Left ventricle myocardium inferior (tissue), 1 donor: ENCODE data around the gene VSIG10L. TPM values are rescaled to one million over a fixed set of nuclear protein-coding genes. Genes with fewer than 3 reads are reported as not detected.

Experiments
- DNase-seq: peaks from one replicate; pipeline ENCODE4 v3.0.0-alpha.2; 2020
- H3K27ac ChIP-seq: fragments of 200-600 bp; replicated peaks from 2 replicates; pipeline ENCODE4 v1.8.0; 2021
- H3K27me3 ChIP-seq: fragments of 200-600 bp; 2 replicates; pipeline ENCODE4 v1.8.0; 2021; ENCODE audit warnings: low read depth
- H3K36me3 ChIP-seq: fragments of 200-600 bp; 2 replicates; pipeline ENCODE4 v1.8.0; 2021
- H3K4me1 ChIP-seq: fragments of 200-600 bp; 2 replicates; pipeline ENCODE4 v1.8.0; 2021
- H3K4me3 ChIP-seq: fragments of 200-600 bp; 2 replicates; pipeline ENCODE4 v1.8.0; 2021; ENCODE audit warnings: mild to moderate bottlenecking, moderate library complexity
- H3K9me3 ChIP-seq: fragments of 200-600 bp; replicated peaks from 2 replicates; pipeline ENCODE4 v1.8.0; 2021
- intact Hi-C: fragments of 100-400 bp; cut with micrococcal nuclease; formaldehyde crosslinking; loops from one replicate; pipeline ENCODE4 v1.11.0; 2022
- total RNA-seq: library from RNA; stranded (reverse); fragmentation: NEBNext Ultra II Directional; extraction: Animal tissue kit (Norgen Biotek cat#: 25700); gene quantifications from one replicate; pipeline ENCODE4 v1.2.1, GENCODE V29; 2021
- TF ChIP-seq, protein P1 (sequence below): fragments of 200-600 bp; IDR thresholded peaks from 2 replicates; pipeline ENCODE4 v1.8.0; 2021; ENCODE audit warnings: antibody characterized with exemption, mild to moderate bottlenecking, borderline replicate concordance
- donor health status: DM: no; HTN: yes; CAD: no; lungs with severe emphysema.

The VSIG10L gene
- total RNA-seq, 1 donor from 2014 or later = 0.66 TPM

- Histone ChIP-seq H3K27me3 (peaks cover 91% of the 10 kb centered on the region), H3K36me3 (no peaks in the 10 kb centered on the region), H3K4me3 (no peak overlapping the region), H3K27ac (no peak overlapping the region), H3K9me3 (no peaks in the 10 kb centered on the region), H3K4me1 (no peaks in the 10 kb centered on the region)
- TF ChIP-seq, protein P1, sequence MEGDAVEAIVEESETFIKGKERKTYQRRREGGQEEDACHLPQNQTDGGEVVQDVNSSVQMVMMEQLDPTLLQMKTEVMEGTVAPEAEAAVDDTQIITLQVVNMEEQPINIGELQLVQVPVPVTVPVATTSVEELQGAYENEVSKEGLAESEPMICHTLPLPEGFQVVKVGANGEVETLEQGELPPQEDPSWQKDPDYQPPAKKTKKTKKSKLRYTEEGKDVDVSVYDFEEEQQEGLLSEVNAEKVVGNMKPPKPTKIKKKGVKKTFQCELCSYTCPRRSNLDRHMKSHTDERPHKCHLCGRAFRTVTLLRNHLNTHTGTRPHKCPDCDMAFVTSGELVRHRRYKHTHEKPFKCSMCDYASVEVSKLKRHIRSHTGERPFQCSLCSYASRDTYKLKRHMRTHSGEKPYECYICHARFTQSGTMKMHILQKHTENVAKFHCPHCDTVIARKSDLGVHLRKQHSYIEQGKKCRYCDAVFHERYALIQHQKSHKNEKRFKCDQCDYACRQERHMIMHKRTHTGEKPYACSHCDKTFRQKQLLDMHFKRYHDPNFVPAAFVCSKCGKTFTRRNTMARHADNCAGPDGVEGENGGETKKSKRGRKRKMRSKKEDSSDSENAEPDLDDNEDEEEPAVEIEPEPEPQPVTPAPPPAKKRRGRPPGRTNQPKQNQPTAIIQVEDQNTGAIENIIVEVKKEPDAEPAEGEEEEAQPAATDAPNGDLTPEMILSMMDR = no peak
- no peak for DNase-seq
- intact Hi-C loops = no loop called here
Observed at GRCh38 chr19:51289635-51290034, 52.3 kb downstream of the VSIG10L start.

DNA sequence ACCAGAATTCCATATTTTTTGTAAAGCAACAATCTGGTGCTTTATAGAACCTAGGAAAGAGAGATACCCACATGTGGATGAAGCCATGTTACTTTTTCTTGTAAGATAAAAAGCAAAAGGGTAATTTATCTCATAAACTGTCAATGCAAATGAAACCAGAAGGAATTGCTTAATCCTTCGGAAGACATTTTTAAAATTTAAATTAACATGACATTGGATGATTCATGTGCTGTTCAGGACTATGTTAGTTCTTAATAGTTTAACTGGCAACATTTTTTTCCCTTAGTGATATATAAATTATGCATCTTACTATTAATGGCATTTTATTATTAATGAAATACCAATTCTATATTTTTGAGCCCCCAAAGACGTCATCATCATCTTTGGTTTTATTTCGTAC lies 56.3 kb downstream of the VSIG10L start:
- Histone ChIP-seq H3K36me3 (no peaks in the 10 kb centered on the region), H3K4me3 (no peak overlapping the region), H3K4me1 (no peaks in the 10 kb centered on the region), H3K27me3 (peaks cover 87% of the 10 kb centered on the region), H3K27ac (no peak overlapping the region), H3K9me3 (peaks cover 12% of the 10 kb centered on the region)
- DNase-seq = no peak
- intact Hi-C loops = no loop called here
- TF ChIP-seq, protein P1 = no peak

GRCh38 chr19:51282335-51282734 lies 59.6 kb downstream of the VSIG10L start:
- H3K27me3 ChIP-seq = peaks cover 86% of the 10 kb centered on the region
- intact Hi-C loops = no loop called here

More at GRCh38 chr19:51282335-51282734, 59.6 kb downstream of the VSIG10L start:
- H3K9me3 ChIP-seq = peaks cover 12% of the 10 kb centered on the region
- no peak for DNase-seq
- no peaks in the 10 kb centered on the region for H3K36me3 ChIP-seq
- no peaks in the 10 kb centered on the region for H3K4me1 ChIP-seq
- H3K27ac ChIP-seq = no peak overlapping the region
- no peak overlapping the region for H3K4me3 ChIP-seq
- TF ChIP-seq, protein P1 = no peak

Other genes with a start within 250 kb of the VSIG10L start
- 4.4 TPM for gene CTU1, start 233.7 kb downstream of the VSIG10L start, total RNA-seq
- 1.7 TPM for gene SIGLEC9, start 217.2 kb downstream of the VSIG10L start, total RNA-seq
- 0.47 TPM for gene SIGLEC7, start 199.8 kb downstream of the VSIG10L start, total RNA-seq
- 3.0 TPM for gene CD33, start 117.1 kb downstream of the VSIG10L start, total RNA-seq
- not detected for gene SIGLECL1, start 91.1 kb downstream of the VSIG10L start, total RNA-seq
- gene IGLON5, start 30.5 kb downstream of the VSIG10L start, total RNA-seq = not detected
- gene ETFB, start 24.2 kb upstream of the VSIG10L start, total RNA-seq = 365 TPM
- gene CLDND2, start 26.9 kb upstream of the VSIG10L start, total RNA-seq = 1.5 TPM
- 1.8 TPM for gene NKG7, start 30.5 kb upstream of the VSIG10L start, total RNA-seq
- gene LIM2, start 45.8 kb upstream of the VSIG10L start, total RNA-seq = not detected
- not detected for gene C19orf84, start 48.5 kb upstream of the VSIG10L start, total RNA-seq
- gene SIGLEC10, start 75.5 kb upstream of the VSIG10L start, total RNA-seq = 0.38 TPM
- gene SIGLEC8, start 116.3 kb upstream of the VSIG10L start, total RNA-seq = 0.16 TPM
- gene CEACAM18, start 136.4 kb upstream of the VSIG10L start, total RNA-seq = not detected
- 0.11 TPM for gene SIGLEC12, start 159.7 kb upstream of the VSIG10L start, total RNA-seq
- gene SIGLEC6, start 189.5 kb upstream of the VSIG10L start, total RNA-seq = 0.33 TPM
- 7.3 TPM for gene ZNF175, start 229.1 kb upstream of the VSIG10L start, total RNA-seq